H7 (cell line): ENCODE measurements around the gene SCN1A. TPM values are rescaled to one million over a fixed set of nuclear protein-coding genes. Genes with fewer than 3 reads are reported as not detected.
"Not testable (repeated sequence)": the region's sequence is repeated elsewhere in the genome, so short reads cannot be mapped to it uniquely, and the experiment has no call there.

Source experiments
- DNase-seq: peaks from one replicate; pipeline ENCODE4 v3.0.0; 2012
- H3K27me3 ChIP-seq: 2 replicates; pipeline ENCODE4 v1.6.0; 2011; ENCODE audit warnings: mild to moderate bottlenecking, low read length; ENCODE audit not compliant: control insufficient read depth, insufficient read depth
- H3K36me3 ChIP-seq: replicated peaks from 2 replicates; pipeline ENCODE4 v1.5.1; 2011; ENCODE audit warnings: low read length; ENCODE audit not compliant: control insufficient read depth, insufficient read depth
- H3K4me3 ChIP-seq: 2 replicates; pipeline ENCODE4 v1.5.1; 2011; ENCODE audit warnings: low read depth, mild to moderate bottlenecking, control low read depth, low read length, moderate library complexity; ENCODE audit not compliant: insufficient read depth
- total RNA-seq: library from RNA; depleted of rRNA; stranded (reverse); fragments of >200 nt; shearing (Covaris generic); gene quantifications from 2 replicates; pipeline ENCODE4 v1.2.3, GENCODE V29; 2014

Gene SCN1A
- total RNA-seq, 1 experiment from 2014 or later: 0.10 TPM

DNA sequence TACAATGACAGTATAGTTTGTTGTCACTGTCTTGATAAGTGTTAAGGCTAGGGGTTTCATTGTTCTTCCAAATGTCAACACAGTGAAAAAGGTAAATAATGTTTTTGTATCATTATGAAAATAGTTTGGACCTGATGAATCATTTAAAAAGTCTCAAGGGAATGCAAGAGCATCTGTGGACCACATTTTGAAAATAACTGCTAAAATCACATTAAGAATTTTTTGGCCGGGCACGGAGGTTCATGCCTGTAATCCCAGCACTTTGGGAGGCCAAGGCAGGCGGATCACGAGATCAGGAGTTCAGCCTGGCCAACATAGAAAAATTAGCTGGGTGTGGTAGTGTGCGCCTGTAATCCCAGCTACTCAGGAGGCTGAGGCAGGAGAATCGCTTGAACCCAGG, 10.3 kb downstream of the SCN1A start:
- no peak overlapping the region for H3K4me3 ChIP-seq
- no peaks in the 10 kb centered on the region for H3K27me3 ChIP-seq
- no peak for DNase-seq
- H3K36me3 ChIP-seq: no peaks in the 10 kb centered on the region

DNA sequence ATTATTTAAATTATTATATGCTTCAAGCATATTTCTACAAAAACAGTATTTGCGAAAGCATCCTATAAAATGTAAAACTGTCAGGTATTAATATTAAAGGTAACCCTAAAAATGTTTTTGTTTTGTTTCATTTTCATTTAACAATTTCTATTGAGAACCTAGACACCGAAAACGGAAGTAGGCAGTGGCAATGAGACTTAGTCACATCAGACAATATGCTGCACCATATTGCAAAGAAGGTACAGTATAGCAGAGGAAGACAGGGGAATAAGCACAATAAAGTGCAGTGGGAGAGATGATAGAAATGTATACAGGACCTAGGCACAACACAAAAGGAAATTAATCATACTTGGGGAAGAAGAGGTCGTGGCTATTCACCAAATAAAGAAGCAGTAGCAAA, 12.2 kb downstream of the SCN1A start:
- H3K36me3 ChIP-seq: no peaks in the 10 kb centered on the region
- H3K4me3 ChIP-seq: no peak overlapping the region
- no peaks in the 10 kb centered on the region for H3K27me3 ChIP-seq
- DNase-seq: no peak

DNA sequence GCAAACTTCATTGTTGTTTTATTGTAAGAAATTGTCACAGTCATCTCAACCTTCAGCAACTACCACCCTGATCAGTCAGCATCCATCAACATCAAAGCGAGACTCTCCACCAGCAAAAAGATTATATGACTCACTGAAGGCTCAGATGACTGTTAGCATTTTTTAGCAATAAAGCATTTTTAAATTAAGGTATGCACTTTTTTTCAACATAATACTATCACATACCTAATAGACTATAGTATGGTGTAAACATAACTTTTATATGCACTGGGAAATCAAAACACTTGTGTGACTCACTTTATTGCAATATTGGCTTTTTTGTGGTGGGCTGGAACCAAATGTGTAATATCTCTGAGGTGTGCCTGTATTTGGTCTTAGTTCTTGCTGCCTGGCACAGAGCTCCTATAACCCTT, 15.6 kb downstream of the SCN1A start:
- Histone ChIP-seq H3K4me3 (no peak overlapping the region), H3K36me3 (no peaks in the 10 kb centered on the region), H3K27me3 (no peaks in the 10 kb centered on the region)
- DNase-seq: no peak

DNA sequence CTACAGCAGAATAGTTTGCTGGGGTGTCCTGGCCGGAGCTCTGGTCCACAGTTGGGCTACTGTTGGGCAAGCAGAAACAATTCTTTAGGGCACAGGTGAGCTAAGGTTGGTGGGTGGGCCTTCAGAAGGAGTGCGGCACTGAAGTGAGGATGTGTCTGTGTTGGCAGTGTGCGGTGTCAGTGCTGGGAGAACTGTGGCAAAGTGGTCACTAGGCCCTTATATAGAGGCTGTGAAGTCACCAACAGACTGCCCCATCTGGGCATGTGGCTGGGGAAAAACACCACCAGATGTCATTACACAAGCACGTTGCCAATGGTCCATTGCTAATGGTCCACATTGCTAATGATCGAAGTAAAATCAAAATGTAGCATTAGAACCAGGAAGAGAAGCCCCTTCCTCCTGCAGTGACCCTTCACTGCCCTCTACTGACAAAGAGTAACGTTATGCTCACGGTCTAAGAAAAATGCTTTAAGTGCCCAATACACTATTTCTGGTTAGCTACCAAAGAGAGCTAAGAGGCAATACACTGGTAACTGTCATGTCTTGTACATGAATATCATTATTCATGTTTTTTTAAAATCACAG, 21.3 kb downstream of the SCN1A start:
- H3K4me3 ChIP-seq: no peak overlapping the region
- DNase-seq: peak; percentile 38
- H3K27me3 ChIP-seq: no peaks in the 10 kb centered on the region
- H3K36me3 ChIP-seq: no peaks in the 10 kb centered on the region

DNA sequence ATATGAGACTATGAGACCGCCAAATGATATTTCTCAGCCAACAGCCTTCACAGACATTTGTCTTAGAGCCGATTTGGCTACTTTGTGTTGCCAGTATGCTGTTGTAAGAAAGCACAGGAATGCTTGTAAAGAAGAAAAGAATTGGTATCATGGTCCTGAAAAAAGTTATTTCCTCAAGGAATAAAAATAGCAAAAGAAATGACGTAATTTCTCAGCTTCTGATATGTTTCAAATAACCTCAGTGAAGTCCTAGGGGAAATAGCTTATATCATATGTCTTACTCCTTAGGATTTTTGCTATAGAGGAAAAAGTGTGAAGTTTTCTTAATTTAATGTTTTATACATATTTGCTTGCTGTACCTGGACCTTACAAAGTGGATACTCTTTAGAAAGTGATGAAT, 23.0 kb downstream of the SCN1A start:
- no peak for DNase-seq
- no peaks in the 10 kb centered on the region for H3K36me3 ChIP-seq
- no peaks in the 10 kb centered on the region for H3K27me3 ChIP-seq
- no peak overlapping the region for H3K4me3 ChIP-seq

DNA sequence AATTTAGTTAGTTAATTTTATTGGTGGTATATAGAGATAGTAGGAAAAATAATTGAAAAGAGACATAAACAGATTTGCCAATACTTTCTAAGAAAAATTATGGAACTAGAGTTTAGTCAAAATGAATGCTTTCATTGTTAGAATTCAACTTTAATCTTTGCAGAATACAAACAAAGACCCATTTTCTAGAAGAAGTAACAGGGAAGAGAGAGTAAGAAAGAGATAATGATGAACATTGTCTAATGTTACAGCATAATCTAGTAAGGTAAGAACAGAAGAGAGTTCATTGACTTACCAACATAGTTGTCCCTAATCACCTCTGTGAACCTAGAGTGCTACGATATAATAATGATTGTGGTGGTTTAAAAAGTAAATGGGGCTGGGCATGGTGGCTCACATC, 23.7 kb downstream of the SCN1A start:
- no peak overlapping the region for H3K4me3 ChIP-seq
- DNase-seq: no peak
- no peaks in the 10 kb centered on the region for H3K36me3 ChIP-seq
- no peaks in the 10 kb centered on the region for H3K27me3 ChIP-seq

DNA sequence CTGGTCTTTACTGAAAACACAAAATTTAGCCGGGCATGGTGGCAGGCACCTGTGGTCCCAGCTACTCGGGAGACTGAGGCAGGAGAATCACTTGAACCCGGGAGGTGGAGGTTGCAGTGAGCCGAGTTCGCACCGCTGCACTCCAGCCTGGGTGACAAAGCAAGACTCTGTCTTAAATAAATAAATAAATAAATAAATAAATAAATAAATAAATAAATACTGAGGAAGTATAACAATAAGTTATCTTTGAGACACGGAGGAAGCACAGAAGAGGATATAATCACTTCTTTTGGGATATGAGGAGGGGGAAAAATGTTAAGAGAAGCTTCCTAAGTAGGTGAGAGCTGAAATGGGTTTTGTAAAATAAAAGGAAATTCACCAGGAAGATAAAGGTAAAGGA, 24.5 kb downstream of the SCN1A start:
- not testable (repeated sequence) for H3K36me3 ChIP-seq, DNase-seq, H3K4me3 ChIP-seq, H3K27me3 ChIP-seq

DNA sequence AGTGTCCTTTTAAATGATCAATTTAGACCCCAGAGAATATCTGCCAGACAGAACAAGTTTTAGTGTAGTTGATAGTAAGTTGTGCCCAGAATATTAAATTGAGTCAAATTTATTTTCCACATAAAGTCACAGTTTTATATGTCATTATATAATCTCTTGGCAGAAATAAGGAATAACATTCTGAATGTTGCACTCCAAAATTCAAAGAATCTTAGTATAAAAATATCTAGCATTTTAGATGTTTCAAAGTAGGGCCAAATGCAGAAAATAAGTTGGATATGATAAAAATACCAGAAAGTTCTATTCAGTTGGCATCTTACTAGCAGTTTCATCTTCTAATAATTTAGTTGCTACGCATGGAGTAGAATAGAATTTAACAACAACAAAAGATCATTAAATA, 33.5 kb downstream of the SCN1A start:
- no peak for DNase-seq
- no peaks in the 10 kb centered on the region for H3K27me3 ChIP-seq
- H3K36me3 ChIP-seq: no peaks in the 10 kb centered on the region
- no peak overlapping the region for H3K4me3 ChIP-seq

DNA sequence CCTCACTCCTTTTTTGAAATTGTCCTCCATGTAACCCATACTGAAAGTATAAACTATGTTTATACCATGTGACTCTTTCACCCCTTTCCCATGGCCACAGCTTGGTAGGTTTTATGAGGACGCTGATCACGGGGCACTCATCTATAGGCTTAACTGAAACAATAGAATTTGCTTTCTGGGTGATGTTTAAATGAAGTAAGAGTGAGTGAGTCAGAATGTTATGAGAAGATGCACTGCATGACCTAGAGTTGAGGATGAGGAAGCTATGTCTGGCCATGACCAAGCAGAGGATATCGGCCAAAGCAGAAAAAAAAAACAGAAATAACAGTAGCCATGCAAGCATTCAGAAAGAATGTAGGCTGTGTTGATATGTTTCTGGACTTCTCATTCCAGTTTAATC, 34.9 kb downstream of the SCN1A start:
- DNase-seq: no peak
- H3K4me3 ChIP-seq: no peak overlapping the region
- H3K27me3 ChIP-seq: no peaks in the 10 kb centered on the region
- H3K36me3 ChIP-seq: no peaks in the 10 kb centered on the region

DNA sequence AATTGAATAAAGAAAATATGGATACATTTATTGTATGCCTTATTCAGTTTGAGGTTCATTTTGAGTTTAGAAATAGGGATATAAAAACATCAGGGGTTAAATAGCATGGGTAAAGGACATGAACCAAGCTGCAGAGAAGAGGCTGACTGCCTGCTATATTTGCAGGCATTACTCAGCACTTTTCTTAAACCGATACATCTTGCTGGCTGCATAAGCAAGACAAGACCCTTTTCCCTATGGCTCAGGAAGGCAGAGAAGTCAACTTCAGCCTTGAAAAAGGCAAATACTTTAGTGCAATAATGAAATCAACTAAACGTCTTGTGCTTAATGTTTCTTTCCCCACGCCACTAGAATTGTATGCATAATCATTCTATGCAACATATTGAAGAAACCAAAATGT, 36.4 kb downstream of the SCN1A start:
- no peak for DNase-seq
- Histone ChIP-seq H3K27me3 (no peaks in the 10 kb centered on the region), H3K36me3 (no peaks in the 10 kb centered on the region), H3K4me3 (no peak overlapping the region)

DNA sequence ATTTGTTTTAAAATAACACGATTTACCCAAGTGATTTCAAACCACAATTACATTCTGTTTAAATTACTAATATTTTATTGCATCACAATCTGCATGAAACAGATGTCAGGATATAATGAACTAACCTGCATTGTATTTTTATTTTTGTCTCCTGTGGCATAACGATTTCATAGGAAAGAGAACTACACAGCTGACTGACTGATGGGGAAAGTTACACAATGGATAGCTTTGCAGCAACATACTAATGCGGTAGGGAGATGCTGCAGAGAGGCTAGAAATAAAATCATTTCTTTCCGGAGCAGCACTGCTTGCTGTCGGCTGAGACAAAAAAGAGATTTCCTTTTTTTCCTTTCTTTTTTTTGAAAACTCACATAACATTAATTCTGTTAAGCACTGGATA, 36.9 kb downstream of the SCN1A start:
- DNase-seq: no peak
- Histone ChIP-seq H3K27me3 (no peaks in the 10 kb centered on the region), H3K4me3 (no peak overlapping the region), H3K36me3 (no peaks in the 10 kb centered on the region)

DNA sequence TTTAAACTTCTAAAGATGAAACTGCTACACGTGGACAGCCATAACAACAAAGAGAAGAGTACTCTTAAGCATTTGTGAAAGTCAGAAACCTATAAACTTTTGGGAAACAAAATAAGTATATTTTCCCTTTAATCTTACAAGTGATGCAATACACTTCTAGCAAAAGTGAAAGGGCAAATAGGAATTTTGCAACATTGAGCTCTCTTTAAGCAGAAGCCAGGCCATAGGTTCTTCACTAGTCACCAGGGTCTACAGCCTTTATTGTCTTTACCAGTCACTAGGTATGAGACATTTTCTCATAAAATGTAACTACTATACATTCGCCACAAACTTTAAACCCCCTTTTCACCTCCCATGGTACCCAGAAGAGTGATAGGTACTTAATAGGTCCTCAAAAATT, 37.5 kb downstream of the SCN1A start:
- no peak for DNase-seq
- H3K4me3 ChIP-seq: no peak overlapping the region
- H3K36me3 ChIP-seq: no peaks in the 10 kb centered on the region
- H3K27me3 ChIP-seq: no peaks in the 10 kb centered on the region

DNA sequence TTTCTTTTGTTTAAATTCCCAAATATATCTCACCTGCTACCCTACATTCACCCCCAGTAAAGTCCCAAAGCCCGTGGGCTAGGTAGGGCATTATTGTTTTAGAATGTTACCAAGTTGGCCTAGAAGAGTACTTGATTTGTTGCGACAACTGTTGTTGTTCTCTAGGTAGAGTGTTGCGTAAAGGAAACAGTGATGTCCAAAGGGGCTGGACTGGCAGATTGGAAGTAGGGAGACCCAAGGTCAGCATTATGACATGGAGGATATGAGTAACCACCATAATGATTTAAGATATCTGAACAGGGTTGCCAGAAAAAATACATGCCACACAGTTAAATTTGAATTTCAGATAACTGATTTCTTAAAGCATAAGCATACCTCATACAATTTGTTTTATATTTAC, 39.2 kb downstream of the SCN1A start:
- Histone ChIP-seq H3K4me3 (no peak overlapping the region), H3K36me3 (no peaks in the 10 kb centered on the region), H3K27me3 (no peaks in the 10 kb centered on the region)
- no peak for DNase-seq

DNA sequence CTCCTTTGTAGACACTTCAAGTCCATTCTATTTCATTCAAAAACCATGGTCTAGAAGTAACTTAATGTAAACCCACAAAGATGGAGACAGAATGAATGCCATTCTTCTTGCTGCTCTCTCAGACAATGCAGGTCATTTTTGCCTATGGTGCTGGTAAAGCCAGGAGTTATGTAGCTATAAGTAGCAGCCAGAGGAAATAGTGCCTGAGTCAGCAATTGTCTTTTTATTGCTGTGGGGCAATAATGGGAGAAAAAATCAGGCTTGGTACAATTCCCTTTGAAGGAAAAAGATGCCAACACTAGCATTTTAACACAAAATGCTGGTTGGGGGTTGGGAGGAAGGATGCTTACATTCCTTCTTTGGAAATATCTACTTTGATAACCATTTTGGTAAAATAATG, 43.5 kb downstream of the SCN1A start:
- H3K4me3 ChIP-seq: no peak overlapping the region
- no peak for DNase-seq
- no peaks in the 10 kb centered on the region for H3K27me3 ChIP-seq
- no peaks in the 10 kb centered on the region for H3K36me3 ChIP-seq

DNA sequence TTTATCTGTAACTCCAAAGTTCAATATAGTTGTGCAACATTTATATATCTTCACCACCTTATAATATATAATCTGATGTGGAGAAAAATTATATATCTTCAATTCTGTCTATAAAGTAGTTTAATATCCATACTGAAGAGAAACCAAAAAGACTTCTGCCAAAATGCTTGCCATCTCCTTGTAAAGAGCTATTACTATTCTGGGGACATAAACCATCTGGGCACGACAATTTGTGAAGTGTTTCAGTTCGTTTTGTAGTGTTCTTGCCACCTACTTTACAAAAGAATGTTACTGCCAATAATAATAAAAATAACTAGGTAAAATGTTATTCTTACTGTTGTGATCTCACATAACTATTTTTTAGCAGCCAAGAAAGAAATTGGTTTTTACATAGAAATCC, 45.1 kb downstream of the SCN1A start:
- H3K36me3 ChIP-seq: no peaks in the 10 kb centered on the region
- no peaks in the 10 kb centered on the region for H3K27me3 ChIP-seq
- no peak overlapping the region for H3K4me3 ChIP-seq
- DNase-seq: no peak

DNA sequence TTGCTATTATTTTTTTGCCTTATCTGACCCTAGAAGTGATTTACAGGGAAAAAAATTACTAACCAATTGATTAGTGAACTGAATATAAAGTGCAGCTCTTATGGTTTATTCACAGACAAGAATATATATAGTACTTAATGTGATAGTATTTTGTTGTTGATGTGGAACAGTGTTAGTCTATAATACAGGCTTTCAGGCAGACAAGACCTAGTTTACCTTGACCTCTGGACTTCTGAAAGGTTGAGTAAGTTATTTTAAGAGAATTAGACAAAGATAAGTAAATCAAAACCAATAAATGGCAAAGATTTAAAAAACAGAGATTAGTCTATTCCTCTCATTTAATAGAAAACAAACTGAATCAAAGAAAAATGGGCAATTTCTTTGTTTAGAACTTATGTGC, 46.0 kb downstream of the SCN1A start:
- H3K27me3 ChIP-seq: no peaks in the 10 kb centered on the region
- H3K4me3 ChIP-seq: no peak overlapping the region
- no peak for DNase-seq

More for the DNA sequence above, 46.0 kb downstream of the SCN1A start:
- H3K36me3 ChIP-seq: no peaks in the 10 kb centered on the region
